ENCODE results near the gene FAM163A.
"Not testable (repeated sequence)": the region's sequence is repeated elsewhere in the genome, so short reads cannot be mapped to it uniquely, and the experiment has no call there.

The FAM163A gene

DNA sequence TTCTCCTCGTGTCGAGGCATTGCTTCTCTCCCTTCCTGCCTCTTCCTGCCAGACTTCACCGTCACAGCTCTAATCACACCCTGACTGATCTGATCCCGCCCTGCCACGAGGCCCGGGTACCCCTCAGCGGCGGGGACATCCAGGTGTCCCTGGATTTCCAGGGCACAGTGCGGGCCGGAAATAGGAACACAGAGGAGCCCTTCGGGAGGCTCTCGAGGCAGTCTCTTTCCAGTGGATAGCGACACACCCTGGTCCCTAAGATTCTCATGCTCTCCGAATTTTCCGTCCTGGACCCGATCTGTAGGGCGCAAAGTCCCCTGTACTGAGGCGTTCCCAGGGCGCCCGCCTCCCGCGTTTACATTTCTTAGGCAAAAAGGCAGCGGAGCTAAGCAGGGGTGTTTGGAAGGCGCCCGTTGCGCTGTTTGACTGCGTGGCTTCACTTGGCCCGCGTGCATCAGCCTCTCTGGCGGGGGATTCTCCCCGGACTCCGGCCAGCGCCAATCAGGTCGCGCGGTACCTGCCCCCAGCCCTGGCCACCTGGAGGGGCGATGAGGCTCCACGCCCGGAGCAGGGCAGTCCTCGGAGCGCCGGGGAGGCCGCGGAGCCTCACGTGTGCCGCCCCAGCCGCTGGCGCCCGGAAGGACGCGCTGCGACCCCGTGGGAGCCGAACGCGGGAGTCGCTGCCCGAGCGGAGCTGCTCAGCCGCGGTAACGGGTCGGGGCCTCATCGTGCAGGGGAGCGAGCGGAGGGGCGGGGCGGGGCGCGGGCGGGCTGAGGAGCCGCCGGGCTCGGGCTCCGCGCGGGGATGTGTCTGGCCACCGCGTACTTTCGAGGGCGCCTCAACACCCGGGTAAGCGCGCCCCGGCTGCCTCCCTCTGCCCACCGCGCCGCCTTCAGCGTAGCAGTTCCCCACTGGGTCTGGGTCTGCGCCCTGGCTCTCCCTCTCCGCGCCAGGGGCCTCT, at the start of gene FAM163A:
Gene FAM163A (plus strand): TSS at position 575 of the 962 bp plus-strand sequence. CDS start 69,807 bp downstream, outside the sequence.
- no peak for DNase-seq

DNA sequence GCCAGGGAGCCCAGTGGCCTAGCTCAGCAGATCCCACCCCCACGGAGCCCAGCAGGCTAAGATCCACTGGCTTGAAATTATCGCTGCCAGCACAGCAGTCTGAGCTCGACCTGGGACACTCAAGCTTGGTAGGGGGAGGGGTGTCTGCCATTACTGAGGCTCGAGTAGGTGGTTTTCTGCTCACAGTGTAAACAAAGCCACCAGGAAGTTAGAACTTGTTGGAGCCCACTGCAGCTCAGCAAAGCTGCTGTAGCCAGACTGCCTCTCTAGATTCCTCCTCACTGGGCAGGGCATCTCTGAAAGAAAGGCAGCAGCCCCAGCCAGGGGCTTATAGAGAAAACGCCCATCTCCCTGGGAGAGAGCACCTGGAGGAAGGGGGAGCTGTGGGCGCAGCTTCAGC, 48.6 kb upstream of the FAM163A start:
- not testable (repeated sequence) for DNase-seq

DNA sequence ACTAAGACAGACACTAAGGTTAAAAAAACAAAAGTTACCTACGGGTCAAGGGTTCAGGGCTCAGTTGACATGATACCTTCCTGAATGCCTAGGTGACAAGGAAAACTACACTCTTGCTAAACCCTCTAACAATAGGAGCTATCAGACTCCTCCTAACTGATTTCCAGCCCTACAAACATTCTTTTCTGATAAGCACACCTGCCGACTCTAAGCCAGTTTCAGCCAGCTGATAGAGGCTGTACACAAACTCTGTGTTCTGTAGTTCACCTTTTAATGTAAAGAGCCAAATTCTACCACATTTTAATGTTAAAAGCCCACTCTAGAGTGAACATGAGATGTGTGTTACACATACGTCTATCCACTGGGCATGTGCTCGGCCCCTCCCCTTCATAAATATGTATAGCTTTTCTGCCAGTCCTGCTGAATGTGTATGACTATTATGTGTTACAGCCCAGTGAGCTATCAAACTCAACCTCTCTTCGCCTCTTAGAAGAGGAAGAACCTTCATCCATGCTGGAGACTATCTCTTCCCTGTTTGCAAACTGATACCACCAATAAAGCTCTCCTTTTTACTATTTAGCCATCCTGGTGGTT, 40.0 kb upstream of the FAM163A start:
- DNase-seq: no peak

DNA sequence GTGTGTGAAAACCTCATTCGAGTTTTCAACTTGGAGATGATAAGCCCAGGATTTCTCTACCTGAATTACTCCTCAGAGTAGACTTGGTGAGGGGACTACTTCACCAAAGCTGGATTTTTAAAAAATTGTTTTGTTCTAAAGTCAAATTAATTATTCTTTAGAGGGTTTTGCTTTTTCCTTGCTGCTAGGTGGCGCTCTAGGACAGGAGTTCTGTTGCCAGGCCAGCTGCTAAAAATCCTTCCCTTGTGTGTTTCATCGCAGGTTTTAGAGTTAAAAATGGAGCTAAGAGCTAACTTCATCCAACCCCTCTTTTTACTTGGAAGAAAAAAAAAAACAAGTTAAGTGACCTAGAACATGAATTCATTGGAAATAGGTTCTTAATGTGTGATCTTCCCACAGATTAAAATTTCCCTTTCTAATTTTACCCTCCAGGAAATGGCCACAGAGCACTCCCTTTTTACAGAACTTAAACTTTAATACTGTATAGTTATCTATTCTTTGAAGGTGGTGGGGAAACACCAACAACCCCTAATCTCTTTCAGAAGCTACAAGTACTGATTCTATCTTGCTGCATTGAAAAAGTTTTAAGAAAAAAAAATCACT, 36.7 kb upstream of the FAM163A start:
- no peak for DNase-seq

DNA sequence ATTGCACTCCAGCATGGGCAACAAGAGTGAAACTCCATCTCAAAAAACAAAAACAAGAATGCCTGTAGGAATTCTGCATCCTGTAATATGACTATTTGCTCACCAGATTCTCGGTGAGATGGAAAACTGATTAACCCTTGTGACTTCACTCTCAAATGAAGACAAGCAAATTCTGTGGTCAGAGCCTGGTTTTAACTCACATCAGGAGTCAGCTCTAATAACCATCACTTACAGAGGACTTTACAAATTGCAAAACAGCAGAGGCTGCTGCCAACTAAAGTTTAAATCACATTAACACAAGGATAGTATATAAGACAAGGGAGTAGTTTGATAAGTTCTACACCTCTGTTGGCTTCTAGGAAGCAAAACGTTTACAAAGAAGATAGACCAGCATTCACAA, 35.7 kb upstream of the FAM163A start:
- no peak for DNase-seq

DNA sequence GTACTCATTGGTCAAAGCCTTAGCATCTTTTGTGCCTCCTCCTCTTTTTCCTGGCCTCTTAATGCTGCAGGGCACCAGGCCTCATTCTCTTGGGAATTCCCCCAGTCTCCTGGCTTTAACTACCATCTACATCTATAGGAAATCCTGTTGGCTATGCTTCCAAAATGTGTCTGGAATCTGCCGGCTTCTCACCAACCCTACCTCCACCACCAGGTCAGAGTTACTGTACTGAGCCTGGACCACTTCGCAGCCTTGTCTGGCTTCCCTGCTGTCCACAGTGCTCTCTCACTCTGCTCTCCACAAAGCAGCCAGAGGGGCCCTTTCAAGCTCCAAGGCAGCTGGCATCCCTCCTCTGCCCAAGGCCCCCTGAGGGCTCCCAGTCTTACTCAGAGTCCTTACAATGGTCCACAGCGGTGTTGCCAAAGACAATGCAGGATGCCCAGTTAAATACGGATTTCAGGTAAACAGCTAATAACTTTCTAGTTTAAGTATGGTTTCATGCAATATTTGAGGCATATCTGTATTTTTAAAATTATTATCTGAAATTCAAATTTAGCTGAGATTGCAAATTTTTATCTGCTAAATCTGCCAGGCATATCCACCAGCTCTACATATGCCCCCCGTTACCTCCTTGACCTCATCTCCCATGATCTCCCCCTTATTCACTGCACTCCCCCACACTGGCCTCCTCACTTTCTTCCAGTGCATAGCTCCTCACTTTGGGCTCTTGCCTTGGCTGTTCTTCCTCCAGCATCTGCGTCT, 34.5 kb upstream of the FAM163A start:
- DNase-seq: no peak

DNA sequence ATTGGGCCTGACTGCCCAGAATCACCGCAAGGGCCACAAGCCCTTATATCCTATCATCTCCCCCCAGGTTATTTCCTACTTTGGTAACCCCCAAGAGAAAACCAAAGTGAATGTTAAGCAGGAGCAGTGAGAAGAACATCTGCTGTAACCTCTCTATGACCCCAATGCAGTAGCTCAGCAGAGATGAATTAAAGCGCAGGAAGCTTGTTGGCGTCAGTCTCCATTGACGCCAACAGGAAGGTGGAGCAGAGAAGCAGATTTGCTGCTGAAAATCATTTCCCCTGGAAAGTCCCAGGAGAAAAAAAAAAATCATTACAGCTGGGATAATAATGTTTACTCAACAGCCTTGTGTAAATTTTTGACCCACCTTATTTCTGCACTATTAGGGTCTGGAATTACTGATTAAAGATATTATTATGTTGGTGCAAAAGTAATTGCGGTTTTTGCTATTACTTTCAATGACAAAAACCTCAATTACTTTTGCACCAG, 33.2 kb upstream of the FAM163A start:
- no peak for DNase-seq

DNA sequence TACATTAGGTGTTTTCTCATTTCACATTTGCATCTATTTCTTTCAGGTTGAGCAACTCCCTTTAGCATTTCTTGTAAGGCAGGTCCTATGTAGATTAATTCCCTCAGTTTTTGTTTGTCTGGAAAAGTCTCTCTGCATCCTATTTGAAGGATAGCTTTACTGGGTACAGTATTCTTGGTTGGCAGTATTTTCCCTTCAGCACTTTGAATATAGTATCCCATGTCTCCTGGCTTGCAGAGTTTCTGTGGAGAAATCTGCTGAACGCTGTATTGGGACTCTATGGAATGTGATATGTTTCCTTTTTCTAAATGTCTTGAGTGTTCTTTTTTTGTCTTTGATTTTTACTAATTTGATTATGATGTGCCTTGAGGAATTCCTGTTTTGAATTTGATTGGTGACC, 28.9 kb upstream of the FAM163A start:
- DNase-seq: no peak

DNA sequence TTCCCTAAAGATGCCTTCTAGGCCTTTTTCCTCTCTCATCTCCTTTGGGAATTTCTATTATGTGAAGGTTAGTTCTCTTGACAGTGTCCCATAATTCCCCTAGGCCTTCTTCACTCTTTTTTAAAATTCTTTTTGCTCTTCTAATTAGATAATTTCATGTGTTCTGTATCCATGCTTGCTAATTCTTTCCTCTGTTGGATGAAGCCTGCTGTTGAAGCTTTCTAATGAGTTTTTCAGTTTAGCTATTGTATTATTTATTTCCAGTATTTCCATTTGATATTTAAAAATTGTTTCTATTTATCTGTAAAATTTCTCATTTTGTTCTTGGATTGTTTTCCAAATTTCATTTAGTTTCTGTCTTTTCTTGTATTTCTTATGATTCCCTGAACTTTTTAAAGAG, 28.5 kb upstream of the FAM163A start:
- no peak for DNase-seq

DNA sequence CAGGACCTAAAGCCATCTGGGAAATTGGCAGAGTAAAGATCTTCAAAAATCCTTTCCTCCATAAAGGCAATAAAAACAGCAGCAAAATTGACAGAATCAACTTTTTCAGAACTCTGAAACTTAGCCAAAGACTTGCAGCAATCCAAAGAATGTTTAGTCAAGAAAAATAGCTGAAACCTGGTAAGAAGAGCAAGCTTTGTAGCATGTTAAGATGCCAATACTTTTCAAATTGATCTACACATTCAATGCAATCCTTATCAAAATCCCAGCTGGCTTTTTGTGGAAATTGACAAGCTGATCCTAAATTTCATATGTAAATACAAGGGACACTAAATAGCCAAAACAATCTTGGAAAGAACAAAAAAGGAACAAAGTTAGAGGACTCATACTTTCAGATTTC, 23.8 kb upstream of the FAM163A start:
- no peak for DNase-seq

DNA sequence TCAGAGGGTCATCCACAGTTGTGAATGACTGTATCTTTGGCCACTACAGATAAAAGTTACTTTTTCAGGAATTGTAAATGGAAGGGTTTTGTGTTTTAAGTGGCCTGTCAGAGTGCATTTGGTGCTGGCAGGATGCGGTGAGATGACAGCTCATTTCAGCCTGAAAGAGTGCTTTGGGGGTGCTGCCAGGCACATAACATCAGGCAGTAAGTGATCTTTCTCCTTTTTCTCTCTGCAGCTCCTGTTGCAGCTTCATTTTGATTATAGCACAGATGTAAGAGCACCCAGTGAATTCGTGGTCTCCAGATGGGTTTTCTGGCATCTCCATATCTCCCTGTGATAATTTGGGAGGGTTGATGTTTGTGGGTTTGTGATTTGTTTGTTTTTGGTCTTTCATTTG, 14.8 kb upstream of the FAM163A start:
- DNase-seq: no peak

DNA sequence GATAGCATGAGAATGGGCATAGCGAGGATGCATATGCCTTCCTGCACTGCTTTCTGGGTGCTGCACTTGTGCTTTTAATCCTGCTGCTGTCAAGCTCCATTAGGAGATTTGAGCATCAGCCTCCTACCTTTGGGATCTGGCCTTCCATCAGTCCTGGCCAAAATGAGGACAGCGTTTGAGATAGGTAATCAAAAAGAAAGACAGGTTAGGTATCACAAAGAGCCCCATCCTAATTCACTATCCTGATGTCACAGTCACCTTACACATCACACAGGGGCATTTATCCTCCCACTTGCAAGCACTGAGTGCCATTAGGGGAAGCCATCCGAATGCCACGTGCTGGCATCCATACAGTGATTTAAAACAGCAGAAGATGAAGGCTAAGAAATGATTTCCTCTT, 13.2 kb upstream of the FAM163A start:
- no peak for DNase-seq

DNA sequence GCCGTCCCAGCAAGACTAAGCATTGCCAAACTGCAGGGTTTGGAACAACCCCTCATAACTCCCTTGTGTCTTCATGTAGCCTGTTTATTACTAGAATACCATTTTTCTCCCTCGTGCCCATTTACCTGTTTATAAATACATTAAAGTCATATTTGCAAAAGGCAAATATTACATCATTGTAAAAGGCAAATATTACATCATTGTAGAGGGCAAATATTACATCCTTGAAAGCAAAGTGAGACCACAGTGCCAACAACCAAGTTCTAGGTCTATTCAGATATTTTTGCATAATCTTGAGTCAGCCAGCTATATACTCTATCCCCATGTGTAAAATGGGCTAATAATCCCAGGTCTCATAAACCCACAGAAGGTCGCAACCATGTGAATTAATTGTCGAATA, 11.4 kb upstream of the FAM163A start:
- no peak for DNase-seq

DNA sequence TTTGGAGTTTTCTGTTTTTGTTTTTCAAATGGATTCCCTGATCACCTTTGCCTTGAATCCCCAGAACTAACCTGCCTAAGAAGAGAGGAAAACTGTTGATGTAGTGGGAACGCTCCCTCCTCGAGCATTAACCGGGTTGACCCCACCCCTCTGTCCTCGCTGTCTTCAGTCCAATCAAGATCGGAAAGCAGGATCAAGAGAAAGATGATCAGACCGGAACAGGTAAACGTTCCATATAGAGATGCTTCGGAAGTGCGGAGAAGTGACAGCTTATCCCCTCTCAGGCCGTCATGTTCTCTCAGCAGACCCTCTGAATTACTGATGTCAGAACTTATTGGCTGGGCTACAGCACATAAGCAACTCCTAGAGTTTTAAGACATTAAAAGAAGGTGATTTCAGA, 800 bp upstream of the FAM163A start:
- no peak for DNase-seq

DNA sequence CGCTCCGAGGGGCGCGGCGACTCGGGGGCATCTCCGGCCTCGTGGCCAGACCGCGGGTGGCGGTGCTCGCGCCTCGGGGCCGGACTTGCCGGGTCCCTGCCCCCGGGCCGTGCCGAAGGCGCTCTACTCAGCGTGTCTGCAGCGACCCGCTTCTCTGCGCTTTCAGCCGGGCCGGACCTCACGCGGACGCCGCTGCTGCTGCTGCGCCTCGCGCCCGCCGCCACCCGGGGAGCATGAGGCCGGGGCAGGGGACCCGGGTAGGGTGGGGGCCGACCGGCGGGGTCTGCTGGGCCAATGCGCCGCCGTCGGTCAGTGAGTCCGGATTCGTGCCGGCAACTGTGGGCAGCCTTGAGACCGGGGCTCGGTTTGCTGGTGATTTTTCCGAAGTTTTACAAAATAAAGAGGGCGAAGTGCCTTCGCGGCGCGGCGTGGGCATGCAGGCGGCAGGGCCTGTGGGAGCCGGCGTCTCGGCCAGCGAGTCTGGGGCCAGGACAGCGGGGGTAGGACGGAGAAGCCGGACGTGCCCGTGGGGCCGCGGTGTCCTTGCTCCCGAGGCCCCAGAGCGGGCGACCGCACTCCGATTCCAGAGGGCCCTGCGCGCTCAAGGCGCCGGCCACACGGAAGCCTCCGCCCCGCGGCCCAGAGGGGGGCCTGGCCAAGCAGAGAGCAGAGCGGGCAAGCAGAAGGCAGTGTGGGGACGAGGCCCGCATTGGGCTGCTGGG, 749 bp downstream of the FAM163A start:
- DNase-seq: no peak

DNA sequence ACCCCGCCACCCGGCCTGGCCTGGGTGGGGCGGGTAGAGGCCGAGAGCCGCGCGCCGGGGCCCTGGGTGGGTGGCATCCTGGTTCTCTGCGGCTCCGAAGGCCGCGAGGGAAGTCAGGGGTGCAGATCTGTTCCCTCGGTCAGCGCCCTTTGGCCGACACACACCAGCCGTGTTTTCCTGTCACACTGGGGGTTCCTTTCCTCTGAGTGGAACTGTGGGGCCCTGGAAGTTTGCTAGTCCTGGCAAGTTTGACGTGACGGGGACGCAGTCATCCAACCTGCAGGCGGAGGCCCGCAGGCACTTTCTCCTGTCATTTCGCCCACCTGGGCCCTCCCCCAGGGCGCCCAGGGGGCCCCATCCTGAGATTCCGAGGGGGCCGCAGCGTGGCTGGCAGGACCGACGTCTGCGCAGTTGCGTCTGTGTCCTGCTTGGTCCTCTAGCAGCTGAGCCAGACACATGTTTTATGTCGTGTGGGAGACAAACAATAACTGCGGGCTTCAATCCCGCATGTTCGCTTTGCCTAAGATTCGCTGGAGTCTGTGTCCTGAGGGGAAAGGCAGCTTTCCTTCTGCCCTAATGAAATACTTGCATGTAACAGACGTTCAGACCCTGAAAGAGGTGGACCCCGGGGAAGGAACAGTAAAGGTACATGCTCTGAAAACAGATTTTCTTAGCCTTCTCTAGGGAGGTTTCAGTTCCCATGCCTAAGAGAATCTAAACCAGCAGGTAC, 1.5 kb downstream of the FAM163A start:
- no peak for DNase-seq

DNA sequence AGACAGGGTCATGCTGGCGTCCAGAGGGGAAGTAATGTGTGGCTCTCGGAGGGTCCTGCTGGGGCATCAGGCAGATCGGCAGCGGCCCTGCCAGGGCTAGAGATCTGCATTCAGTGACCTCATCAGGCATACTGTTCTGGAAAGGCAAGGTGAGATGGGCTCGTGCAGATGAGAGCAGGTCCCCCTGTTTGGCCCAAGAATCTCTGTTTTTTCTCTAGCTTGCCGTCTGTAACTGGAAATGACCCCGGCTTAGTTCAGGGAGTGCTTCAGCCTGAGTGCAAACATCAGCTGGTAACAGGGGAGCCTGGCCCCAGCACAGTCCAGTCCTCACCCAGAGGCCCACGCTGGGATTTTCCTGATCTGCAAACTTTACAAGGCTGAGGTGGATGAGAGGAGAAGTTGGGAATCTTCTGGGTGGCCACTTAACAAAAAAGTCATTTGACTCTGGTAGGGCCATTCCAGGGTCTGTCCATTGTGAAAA, 2.1 kb downstream of the FAM163A start:
- no peak for DNase-seq

DNA sequence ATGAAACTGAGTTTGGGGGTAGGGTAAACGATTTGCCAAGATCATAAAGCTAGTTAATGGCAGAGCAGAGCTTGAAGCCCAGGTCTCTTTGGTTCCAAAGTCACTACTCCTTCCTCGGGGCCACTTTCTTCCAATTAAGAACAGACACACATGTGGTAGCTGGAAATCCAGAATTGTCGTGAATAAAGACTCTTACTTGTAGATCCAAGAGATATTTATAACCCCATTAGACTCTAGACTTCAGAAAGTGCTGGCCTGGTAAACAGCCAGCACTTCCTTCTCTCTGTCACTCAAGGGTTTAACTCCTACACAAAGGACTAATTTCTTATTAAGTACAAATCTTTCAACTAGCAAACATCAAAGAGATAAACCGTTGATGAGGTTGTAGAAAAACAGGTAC, 2.7 kb downstream of the FAM163A start:
- DNase-seq: no peak

DNA sequence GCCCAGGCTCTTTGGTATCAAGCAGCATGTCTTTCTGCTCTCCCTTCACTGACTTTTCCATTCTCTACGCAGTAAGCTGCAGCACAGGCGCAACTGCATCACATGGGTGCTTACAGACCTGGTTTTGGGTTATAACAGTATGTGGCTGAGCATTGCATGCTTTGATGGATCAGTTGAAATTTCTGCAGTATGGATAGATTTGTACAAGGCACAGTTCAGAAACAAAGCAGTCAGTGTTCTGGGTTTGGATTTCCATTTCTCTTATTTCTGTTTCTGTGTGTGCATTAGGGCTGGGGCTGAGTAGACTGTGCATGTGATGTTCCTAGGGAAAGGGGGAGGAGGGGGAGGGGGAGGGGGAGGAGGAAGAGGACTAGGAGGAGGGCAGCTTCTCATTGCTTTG, 4.5 kb downstream of the FAM163A start:
- no peak for DNase-seq

DNA sequence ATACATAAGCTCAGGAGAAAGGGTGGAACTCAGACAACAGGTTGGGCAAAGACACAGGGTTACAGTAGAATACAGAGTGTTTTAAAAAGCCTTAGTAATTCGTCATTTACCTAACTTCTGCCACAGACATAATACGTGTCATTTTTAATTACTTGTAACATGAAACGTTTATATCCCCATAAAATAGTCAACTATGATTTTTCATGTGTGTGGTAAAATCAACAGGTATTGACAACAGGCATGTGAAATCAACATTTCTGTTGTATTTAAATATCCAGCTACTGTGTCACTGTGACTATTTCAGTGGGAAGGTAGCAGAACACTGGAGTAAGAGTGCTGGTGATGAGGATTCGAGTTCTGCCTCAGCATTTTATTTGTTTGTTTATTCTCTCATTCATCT, 5.7 kb downstream of the FAM163A start:
- DNase-seq: no peak

DNA sequence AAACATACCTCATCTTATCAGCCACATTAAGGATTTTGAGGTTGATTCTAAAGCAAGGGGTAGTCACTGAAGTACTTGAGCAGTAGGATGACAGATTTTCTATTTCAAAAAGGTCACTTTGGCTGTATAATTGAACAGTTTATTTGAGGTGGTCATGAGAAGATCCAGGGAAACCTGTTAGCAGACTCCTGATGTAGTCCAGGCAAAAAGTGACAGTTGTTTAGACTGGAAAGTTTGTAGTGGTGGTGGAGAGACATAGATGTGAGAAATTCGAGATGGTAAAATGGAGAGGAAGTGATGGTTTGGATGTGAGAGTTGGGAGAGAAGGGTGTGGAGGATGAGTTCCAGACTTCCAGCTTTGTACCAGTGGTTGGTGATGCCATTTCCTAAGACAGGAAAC, 7.5 kb downstream of the FAM163A start:
- no peak for DNase-seq

DNA sequence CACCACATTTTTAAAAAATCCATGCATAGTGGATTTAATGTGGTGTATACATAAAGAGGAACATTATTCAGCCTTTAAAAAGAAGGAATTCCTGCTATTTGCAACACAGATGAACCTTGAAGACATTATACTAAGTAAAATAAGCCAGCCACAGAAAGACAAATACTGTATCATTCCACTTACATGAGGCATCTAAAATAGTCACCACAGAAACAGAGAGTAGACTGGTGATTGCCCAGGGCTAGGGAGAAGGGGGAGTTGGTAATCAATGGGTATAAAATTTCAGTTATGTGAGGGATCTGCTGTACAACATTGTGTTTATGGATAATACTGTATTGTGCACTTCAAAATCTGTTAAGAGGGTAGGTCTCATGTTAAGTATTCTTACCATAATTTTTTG, 10.0 kb downstream of the FAM163A start:
- DNase-seq: no peak
